ENCODE results near the gene POP7.
A peak's percentile ranks its signal among the peaks of the same experiment; 100 is the strongest.

Gene POP7

GRCh38 chr7:100679129-100679926 is 26.6 kb upstream of the POP7 start:
- no peak for DNase-seq

- DNase-seq, result no peak
These were observed 25.9 kb upstream of the POP7 start for GRCh38 chr7:100679927-100680575.

DNA sequence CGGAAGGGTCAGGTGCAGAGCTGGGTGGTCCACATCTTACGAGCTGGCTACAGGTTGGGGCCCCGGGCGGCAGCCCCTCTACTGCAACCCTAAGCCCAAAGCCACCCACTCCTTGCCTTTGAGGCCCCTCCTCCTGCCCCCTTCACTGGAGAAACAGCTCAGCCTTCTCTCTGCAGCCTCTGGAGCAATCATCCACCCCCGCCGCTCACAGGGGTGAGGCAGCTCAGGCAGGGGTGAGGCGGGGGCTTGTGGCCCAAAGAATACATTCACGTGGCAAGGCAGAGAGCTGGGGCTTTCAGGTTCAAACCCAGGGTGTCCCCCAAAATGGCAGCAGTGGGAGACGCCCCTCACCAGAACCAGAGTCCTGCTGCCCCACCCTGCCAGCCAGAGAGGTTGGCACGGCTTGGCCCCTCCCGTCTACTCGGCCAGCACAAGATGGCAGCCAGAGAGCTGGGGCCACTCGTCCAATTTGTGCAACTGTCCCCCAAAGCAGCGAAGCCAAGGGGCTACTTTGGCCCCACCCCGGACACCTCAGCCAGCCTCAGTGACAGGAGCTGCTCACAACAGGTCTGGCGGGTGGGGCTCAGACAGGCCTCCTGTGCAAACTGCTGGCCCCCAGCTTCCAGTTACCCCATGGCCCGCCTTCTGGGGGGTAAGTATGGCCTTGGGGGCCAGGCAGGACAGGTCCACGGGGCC is 25.2 kb upstream of the POP7 start:
- no peak for DNase-seq

- DNase-seq, result no peak
These were observed 24.3 kb upstream of the POP7 start for GRCh38 chr7:100681491-100682227.

DNA sequence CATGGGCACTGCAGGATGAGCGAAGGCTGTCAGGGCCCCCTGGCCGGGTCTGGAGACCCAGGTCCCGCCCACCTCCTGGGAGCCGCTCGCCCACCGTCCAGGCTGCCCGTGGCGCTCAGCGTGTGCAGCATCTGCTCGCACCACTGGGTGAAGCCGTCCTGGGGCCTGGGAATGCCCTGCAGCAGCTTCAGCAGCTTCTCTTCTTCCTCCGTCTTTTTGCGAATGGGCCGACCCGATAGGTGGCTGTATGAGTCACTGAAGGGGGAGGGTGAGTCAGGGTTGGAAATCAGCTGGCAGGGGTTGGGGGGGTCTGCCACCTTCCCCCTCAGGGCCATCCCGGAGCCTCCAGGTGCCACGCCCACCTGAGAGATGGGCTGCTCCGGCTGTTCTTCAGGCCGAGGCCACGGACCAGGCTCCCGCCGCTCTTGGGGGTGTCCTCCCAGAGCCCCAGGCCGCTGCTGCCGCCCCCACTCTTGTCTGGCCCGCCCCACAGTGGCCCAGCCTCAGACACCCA is 23.6 kb upstream of the POP7 start:
- DNase-seq, result no peak

DNA sequence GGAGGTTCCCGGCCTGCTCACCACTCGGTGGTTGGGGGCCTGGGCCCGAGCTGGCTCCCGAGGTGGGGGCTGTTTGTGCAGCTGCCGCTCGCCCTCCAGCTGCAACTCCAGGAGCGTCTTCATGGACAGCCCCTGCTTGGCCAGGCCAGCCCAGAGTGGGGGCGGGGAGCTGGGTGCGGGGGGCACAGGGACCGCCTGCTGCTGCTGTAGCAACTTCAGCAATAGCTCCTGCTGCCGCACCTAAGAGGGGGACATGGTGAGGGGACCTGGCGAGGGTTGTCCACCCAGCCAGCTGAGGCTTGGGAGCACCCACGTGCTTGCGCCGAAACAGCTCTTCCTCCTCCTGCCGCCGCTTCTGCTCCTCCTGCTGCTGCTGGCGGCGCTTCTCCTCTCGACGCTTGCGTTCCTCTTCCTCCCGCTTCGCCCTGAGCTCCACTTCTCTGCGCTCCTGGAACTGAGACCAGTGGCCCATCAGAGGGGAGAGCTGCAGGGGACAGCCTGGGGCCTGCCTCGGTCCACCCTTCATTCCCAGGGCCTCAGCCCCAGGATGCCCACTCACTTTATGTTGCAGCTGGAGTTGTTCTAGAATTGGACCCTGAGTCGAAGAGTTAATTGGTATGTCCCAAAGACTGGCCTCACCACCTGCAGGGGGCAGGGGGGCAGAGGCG is 22.8 kb upstream of the POP7 start:
- DNase-seq, result no peak

GRCh38 chr7:100683659-100684533 is 22.0 kb upstream of the POP7 start:
- DNase-seq, result no peak

- DNase-seq, result no peak
These were observed 21.3 kb upstream of the POP7 start for GRCh38 chr7:100684534-100685042.

DNA sequence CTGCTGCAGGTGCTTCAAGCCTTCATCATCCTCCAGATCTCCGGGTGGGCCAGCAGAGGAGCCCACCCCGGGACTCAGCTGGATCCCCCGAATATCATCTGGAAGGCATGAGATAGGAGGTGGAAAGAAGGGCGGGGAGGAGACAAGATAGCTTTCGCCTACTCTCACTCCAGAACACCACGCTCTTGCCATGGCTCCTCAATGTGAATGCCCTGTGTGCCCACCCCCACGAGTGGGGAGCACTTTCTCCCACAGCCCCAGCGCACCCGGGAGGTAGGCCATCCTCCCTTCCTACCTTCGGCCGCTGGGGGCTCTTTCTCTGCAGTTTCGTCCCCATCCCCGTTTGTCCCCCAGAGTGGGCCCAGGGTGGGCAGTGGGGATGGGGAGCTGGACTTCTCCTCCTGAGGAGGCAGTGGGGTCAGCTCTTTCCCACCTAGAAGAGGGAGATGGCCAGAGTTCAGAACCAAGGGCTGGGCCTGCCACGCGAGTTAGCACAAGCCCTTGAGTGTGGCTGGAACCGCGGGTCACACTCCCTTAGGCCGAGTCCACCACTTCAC is 20.8 kb upstream of the POP7 start:
- no peak for DNase-seq

DNA sequence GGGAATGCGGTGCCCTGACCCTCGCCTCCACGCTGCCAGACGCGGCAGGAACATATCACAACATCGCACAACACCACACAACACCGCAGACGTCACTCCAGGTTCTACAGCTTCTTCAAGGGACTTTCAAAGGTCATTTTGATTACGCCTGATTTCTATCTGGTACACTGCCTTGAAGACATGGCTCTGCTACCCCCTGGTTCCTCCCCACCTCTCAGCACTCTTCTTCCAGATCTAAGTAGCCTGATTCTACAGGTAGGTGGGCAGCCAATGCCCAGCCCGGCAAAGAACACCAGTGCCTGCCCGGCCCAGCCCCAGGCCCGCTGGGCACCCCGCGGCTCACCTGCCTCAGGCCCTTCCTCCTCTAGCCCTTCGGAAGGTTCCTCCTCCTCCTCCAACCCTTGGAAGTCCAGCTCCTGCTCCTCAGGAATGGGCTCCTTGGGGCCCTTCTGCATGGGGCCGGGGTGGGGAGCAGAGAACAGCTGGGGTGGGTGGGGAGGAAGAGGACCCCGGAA is 20.2 kb upstream of the POP7 start:
- no peak for DNase-seq

DNA sequence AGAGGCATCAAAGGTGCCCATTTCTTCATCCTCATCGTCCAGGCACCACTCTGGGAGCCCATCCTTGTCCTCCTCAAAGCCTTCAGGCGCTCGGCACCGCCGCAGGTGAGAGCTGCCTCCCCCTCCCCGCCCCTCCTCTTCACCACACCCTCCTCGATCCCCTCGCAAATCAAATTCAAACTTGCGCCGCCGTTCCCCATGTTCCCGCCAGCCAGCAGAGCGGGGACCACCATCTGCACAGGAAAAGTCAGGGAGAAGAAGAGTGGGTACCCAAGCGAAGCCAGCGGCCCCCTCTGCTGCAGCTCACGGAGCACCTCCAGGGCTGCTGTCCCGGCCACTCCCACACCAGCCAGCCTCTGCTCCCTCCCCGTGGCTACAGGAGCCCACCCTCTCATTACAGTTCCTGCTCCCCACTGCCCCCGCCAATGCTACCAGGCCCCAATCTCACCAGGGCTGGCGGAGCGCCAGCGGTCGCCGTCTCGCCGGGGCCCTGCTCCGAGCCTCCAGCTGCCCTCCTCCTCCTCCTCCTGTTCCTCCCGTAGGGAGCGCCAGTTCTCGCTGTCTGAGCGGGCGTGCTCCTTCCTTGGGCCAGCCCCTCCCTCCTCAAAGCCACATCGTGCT is 19.6 kb upstream of the POP7 start:
- DNase-seq, result no peak

DNA sequence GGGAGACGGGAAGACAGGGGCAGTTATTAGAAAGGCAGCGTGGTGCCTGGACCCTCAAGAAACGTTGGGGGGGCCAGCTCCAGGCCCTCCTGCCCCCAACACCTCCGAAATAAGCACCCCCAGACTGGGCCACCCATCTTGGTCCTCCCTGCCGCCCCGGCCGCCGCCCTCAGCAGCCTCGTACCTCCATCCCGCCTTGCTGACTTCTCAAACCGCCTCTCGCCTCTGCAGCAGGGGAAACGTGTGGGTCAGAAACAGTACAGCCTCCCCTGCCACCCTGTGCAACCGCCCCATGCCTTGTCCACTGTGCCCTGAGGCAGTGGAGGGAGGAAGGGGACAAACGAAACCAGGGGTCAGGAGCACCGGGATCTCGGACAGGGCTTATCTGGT is 19.1 kb upstream of the POP7 start:
- DNase-seq, result no peak

DNA sequence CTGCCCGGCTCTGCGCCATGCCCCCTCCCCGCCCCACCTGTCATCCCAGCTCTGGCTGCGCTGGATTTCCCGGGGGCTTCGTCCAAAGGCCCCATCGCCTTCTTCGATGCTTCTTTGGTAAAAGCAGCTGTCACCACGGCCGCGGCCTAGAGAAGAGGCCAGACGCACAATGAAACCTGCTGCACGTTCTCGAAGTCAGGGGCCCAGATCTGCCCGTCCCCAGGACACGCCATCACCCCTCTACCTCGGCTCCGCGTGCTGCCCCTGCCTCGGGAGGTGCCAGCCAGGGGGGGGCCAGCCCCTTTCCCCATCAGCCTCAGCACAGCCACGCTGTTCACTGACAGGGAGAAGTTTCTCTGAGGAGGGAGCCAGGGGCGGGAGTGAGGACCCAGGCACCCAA is 18.7 kb upstream of the POP7 start:
- no peak for DNase-seq

DNA sequence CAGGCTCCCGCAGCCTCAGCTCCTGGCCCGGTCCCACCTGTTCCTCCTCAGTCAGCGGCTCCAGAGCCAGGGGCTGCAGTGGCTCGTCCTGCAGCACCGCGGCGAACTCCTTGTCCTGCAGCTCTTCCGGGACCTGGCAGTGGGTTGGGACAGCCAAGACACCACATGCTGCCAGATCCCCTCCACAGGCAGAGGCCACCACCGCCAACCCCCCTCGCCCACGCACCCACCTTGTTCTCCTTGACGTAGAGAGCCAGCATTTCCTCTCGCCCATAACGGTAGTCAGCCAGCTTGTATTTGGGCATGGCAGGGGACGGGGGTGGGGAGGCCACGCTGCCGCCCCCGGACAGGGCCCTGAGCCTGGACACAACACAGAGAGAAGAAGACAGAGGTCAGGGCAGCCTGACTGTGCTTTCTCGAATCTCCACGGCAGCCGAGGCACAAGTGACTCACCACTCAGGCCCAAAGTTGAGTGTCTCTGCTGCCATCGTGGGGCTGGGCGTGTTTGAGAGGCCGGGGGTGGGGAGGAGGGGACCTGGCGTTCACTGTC is 18.1 kb upstream of the POP7 start:
- no peak for DNase-seq

- no peak for DNase-seq
These were observed 17.5 kb upstream of the POP7 start for GRCh38 chr7:100688326-100688860.

- no peak for DNase-seq
These were observed 16.4 kb upstream of the POP7 start for GRCh38 chr7:100689230-100690135.

- DNase-seq, result peak; percentile 52
These were observed 14.0 kb upstream of the POP7 start for GRCh38 chr7:100691676-100692577.

All from NCI-H2107 (cell line).